ENCODE data around the gene DEPDC5. TPM values are rescaled to one million over a fixed set of nuclear protein-coding genes. Genes with fewer than 3 reads are reported as not detected.
A peak's percentile ranks its signal among the peaks of the same experiment; 100 is the strongest.

Gene DEPDC5
- total RNA-seq, 3 donors from 2014 or later, result 48.7 to 53.1 (median 49.5) TPM

DNA sequence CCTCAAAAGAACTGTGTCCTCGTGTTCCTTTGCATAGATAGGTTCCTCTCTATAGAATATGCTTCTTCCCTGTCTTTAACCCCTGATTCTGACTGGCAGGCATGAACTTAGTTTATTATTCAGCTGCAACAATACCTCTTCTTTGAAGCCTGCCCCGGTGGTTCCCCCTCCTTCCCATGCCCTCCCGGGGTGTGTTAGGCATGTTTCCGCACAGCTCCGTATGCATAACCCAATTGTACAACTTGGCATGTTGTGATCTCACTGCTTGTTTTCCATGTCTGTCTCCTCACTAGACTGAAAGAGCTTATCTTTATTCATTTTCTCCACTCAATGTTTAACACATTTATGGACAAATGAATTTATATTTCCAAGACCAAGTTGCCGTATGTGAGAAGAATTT lies 72.6 kb downstream of the DEPDC5 start:
- intact Hi-C loops (cut with DNase I, micrococcal nuclease), result no loop called here
- TF ChIP-seq, protein P1, sequence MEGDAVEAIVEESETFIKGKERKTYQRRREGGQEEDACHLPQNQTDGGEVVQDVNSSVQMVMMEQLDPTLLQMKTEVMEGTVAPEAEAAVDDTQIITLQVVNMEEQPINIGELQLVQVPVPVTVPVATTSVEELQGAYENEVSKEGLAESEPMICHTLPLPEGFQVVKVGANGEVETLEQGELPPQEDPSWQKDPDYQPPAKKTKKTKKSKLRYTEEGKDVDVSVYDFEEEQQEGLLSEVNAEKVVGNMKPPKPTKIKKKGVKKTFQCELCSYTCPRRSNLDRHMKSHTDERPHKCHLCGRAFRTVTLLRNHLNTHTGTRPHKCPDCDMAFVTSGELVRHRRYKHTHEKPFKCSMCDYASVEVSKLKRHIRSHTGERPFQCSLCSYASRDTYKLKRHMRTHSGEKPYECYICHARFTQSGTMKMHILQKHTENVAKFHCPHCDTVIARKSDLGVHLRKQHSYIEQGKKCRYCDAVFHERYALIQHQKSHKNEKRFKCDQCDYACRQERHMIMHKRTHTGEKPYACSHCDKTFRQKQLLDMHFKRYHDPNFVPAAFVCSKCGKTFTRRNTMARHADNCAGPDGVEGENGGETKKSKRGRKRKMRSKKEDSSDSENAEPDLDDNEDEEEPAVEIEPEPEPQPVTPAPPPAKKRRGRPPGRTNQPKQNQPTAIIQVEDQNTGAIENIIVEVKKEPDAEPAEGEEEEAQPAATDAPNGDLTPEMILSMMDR (IDR thresholded peaks at IDR 0.05), result no peak
- ATAC-seq (no peak), DNase-seq (no peak)
- H3K36me3 ChIP-seq (ENCODE audit: low read depth), result peaks cover 10% of the 10 kb centered on the region
- H3K4me3 ChIP-seq, result no peak overlapping the region
- no peaks in the 10 kb centered on the region for H3K4me1 ChIP-seq (ENCODE audit: low read depth)
- no peaks in the 10 kb centered on the region for H3K9me3 ChIP-seq

DNA sequence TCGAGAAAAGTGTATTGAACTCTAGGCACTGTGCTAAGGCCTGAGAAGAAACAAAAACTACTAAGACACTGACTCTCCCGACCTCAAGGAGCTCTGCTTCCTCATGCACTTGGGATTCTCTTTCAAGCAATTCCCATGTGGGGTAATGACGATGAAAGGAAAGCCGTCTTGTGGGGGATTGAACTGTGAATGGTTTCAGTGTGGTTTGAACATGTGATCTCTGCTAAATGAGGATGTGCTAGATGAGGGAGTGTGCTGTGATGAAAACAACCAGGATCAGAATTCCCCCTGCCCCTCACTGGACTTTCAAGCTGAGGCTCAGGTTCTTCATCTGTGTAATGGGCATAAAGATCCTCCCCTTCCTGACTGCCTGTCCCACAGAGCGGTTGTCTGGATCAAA lies 74.9 kb downstream of the DEPDC5 start:
- TF ChIP-seq, protein P1 (IDR thresholded peaks at IDR 0.05), result no peak
- no peak for DNase-seq
- H3K4me3 ChIP-seq, result no peak overlapping the region
- no peaks in the 10 kb centered on the region for H3K4me1 ChIP-seq (ENCODE audit: low read depth)
- H3K36me3 ChIP-seq (ENCODE audit: low read depth), result no peaks in the 10 kb centered on the region
- ATAC-seq, result no peak
- intact Hi-C loops (cut with DNase I, micrococcal nuclease), result no loop called here
- H3K9me3 ChIP-seq, result no peaks in the 10 kb centered on the region

DNA sequence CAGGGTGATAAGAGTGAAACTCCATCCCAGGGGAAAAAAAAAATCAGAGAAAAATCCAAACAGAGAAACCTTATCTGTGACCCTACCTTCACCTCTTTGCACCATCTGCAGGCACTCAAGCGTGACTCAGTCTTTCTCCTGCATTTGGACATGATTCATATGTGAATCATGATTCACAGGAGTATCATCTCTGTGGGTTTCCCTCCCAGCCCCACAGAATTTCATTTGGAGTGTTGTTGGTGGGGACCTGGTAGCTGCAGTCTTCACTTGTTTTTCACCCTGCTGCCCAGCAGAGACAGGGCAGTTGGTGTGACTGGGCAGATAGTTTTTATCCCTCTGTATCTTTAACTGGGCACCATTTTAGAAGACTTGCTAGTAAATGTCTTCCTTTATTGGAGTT lies 75.7 kb downstream of the DEPDC5 start:
- ATAC-seq (peak; percentile 70), DNase-seq (no peak)
- H3K9me3 ChIP-seq, result no peaks in the 10 kb centered on the region
- H3K36me3 ChIP-seq (ENCODE audit: low read depth), result no peaks in the 10 kb centered on the region
- TF ChIP-seq, protein P1 (IDR thresholded peaks at IDR 0.05), result no peak
- H3K4me1 ChIP-seq (ENCODE audit: low read depth), result no peaks in the 10 kb centered on the region
- no peak overlapping the region for H3K4me3 ChIP-seq
- intact Hi-C loops (cut with DNase I, micrococcal nuclease), result no loop called here

DNA sequence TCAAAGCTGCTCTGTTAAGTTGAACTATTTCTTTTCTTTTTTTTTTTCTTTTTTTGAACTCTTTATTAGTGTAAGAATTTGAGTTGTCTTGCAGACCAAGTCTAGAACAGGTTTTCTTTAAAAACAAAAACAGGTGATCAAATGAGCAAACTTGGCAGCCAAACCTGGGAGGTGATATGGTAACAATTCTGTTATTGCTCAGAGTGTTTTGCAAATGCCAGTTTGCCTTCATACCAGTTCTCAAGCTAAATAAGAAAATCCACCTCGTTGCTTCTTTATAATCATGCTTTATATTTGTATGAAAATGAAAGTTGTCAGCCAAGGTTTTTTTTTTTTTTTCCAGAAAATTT lies 76.9 kb downstream of the DEPDC5 start:
- DNase-seq (no peak), ATAC-seq (no peak)
- no peaks in the 10 kb centered on the region for H3K9me3 ChIP-seq
- intact Hi-C loops (cut with DNase I, micrococcal nuclease), result no loop called here
- TF ChIP-seq, protein P1 (IDR thresholded peaks at IDR 0.05), result no peak
- H3K4me3 ChIP-seq, result no peak overlapping the region
- H3K36me3 ChIP-seq (ENCODE audit: low read depth), result no peaks in the 10 kb centered on the region
- no peaks in the 10 kb centered on the region for H3K4me1 ChIP-seq (ENCODE audit: low read depth)

DNA sequence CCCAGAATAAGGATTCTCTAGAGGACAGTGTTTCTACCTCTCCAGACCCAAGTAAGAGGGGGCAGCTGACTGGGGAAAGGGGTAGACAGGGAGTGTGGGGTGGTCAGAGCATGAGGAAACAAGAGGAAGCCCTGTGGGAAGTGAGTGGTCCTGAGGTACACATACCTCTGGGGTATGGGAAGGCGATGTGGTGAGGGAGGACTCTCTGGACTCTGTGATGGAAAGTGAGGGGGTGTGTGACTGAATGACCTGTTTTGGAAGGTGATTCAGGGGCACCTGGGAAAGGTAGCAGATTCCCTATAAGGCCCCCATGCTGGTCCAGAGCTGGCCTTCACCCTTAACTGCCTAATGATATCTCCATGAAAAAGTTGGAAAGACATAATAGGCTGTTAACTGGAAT lies 80.1 kb downstream of the DEPDC5 start:
- ATAC-seq (no peak), DNase-seq (no peak)
- no peaks in the 10 kb centered on the region for H3K4me1 ChIP-seq (ENCODE audit: low read depth)
- H3K4me3 ChIP-seq, result no peak overlapping the region
- no peaks in the 10 kb centered on the region for H3K36me3 ChIP-seq (ENCODE audit: low read depth)
- TF ChIP-seq, protein P1 (IDR thresholded peaks at IDR 0.05), result no peak
- no peaks in the 10 kb centered on the region for H3K9me3 ChIP-seq
- intact Hi-C loops (cut with DNase I, micrococcal nuclease), result no loop called here

DNA sequence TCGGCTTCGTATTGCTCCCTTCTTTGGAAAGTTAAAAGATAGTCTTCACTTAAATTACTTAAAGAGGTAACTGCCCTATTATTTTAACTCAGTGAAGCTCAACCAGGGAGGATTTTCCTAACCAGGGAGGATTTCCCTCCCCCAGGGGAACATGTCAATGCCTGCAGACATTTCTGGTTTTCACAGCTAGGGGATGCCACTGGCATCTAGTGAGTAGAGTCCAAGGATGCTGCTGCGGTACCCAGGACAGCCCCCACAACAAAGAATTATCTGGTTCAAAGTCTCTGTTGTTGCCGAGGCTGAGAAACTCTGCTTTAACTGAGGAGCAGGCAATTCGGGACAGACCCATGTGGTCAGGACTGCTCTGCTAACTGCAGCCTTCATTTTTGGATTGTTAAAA lies 82.2 kb downstream of the DEPDC5 start:
- Histone ChIP-seq H3K36me3 (ENCODE audit: low read depth) (no peaks in the 10 kb centered on the region), H3K4me3 (no peak overlapping the region), H3K9me3 (no peaks in the 10 kb centered on the region), H3K4me1 (ENCODE audit: low read depth) (no peaks in the 10 kb centered on the region)
- TF ChIP-seq, protein P1 (IDR thresholded peaks at IDR 0.05), result no peak
- DNase-seq (no peak), ATAC-seq (no peak)
- intact Hi-C loops (cut with DNase I, micrococcal nuclease), result no loop called here
